Activated T-cell treated with anti-CD3 and anti-CD28 coated beads, Interleukin-2, amount 50 U/mL, for 24 hours (primary cell): ENCODE measurements around the gene SMPX.
"Not testable (repeated sequence)": the region's sequence is repeated elsewhere in the genome, so short reads cannot be mapped to it uniquely, and the experiment has no call there.

Source experiments
- DNase-seq: peaks from one replicate; pipeline ENCODE4 v3.0.0-alpha.2; 2020
- H3K27ac Mint-ChIP-seq: 2 replicates; pipeline ENCODE4 v1.8.0; 2020; ENCODE audit warnings: mild to moderate bottlenecking, mixed read lengths
- H3K27me3 Mint-ChIP-seq: 2 replicates; pipeline ENCODE4 v1.8.0; 2020; ENCODE audit warnings: mixed read lengths
- H3K36me3 Mint-ChIP-seq: 2 replicates; pipeline ENCODE4 v1.8.0; 2020; ENCODE audit warnings: low read depth, mixed read lengths
- H3K4me1 Mint-ChIP-seq: 2 replicates; pipeline ENCODE4 v1.8.0; 2020; ENCODE audit warnings: low read depth, mixed read lengths
- H3K4me3 Mint-ChIP-seq: 2 replicates; pipeline ENCODE4 v1.8.0; 2020; ENCODE audit warnings: mild to moderate bottlenecking, moderate library complexity, mixed read lengths
- H3K9me3 Mint-ChIP-seq: 2 replicates; pipeline ENCODE4 v1.8.0; 2020; ENCODE audit warnings: mixed read lengths

Gene SMPX

GRCh38 chrX:21757960-21758359 lies at the start of gene SMPX:
Gene SMPX, minus strand, starts transcription at chrX:21758116. Its CDS starts 3,826 bp downstream, at chrX:21754290.
- H3K9me3 Mint-ChIP-seq: no peaks in the 10 kb centered on the region
- H3K4me1 Mint-ChIP-seq: no peaks in the 10 kb centered on the region
- no peak within 1 kb of the TSS for H3K4me3 Mint-ChIP-seq
- no peaks in the 10 kb centered on the region for H3K36me3 Mint-ChIP-seq
- H3K27me3 Mint-ChIP-seq: peaks cover 32% of the 10 kb centered on the region
- no peak for DNase-seq
- no peak within 1 kb of the TSS for H3K27ac Mint-ChIP-seq

- Mint-ChIP-seq H3K27ac (no peak overlapping the region), H3K27me3 (peaks cover 18% of the 10 kb centered on the region), H3K9me3 (peaks cover 2% of the 10 kb centered on the region), H3K4me3 (no peak overlapping the region), H3K4me1 (peaks cover 4% of the 10 kb centered on the region), H3K36me3 (no peaks in the 10 kb centered on the region)
- DNase-seq: no peak
Measured at GRCh38 chrX:21806691-21807090, 48.8 kb upstream of the SMPX start.

- Mint-ChIP-seq H3K9me3 (no peaks in the 10 kb centered on the region), H3K4me3 (no peak overlapping the region), H3K4me1 (peaks cover 4% of the 10 kb centered on the region), H3K27ac (no peak overlapping the region), H3K27me3 (peaks cover 19% of the 10 kb centered on the region), H3K36me3 (no peaks in the 10 kb centered on the region)
- no peak for DNase-seq
Measured at GRCh38 chrX:21802839-21803238, 44.9 kb upstream of the SMPX start.

GRCh38 chrX:21802054-21802670 lies 44.2 kb upstream of the SMPX start:
- no peaks in the 10 kb centered on the region for H3K36me3 Mint-ChIP-seq
- no peak overlapping the region for H3K27ac Mint-ChIP-seq
- peaks cover 4% of the 10 kb centered on the region for H3K4me1 Mint-ChIP-seq
- no peak overlapping the region for H3K4me3 Mint-ChIP-seq
- no peaks in the 10 kb centered on the region for H3K9me3 Mint-ChIP-seq
- H3K27me3 Mint-ChIP-seq: peaks cover 13% of the 10 kb centered on the region
- no peak for DNase-seq

GRCh38 chrX:21800344-21800770 lies 42.4 kb upstream of the SMPX start:
- DNase-seq: no peak
- H3K4me1 Mint-ChIP-seq: no peaks in the 10 kb centered on the region

GRCh38 chrX:21799767-21800166 lies 41.9 kb upstream of the SMPX start:
- Mint-ChIP-seq H3K9me3 (no peaks in the 10 kb centered on the region), H3K27ac (no peak overlapping the region), H3K4me3 (no peak overlapping the region), H3K4me1 (no peaks in the 10 kb centered on the region), H3K36me3 (no peaks in the 10 kb centered on the region), H3K27me3 (peaks cover 17% of the 10 kb centered on the region)
- no peak for DNase-seq

More at GRCh38 chrX:21800344-21800770, 42.4 kb upstream of the SMPX start:
- Mint-ChIP-seq H3K27ac (no peak overlapping the region), H3K9me3 (no peaks in the 10 kb centered on the region), H3K36me3 (no peaks in the 10 kb centered on the region), H3K27me3 (peaks cover 13% of the 10 kb centered on the region), H3K4me3 (no peak overlapping the region)

GRCh38 chrX:21798677-21799219 lies 40.8 kb upstream of the SMPX start:
- Mint-ChIP-seq H3K27me3 (peaks cover 17% of the 10 kb centered on the region), H3K9me3 (no peaks in the 10 kb centered on the region), H3K27ac (no peak overlapping the region), H3K36me3 (no peaks in the 10 kb centered on the region), H3K4me1 (no peaks in the 10 kb centered on the region), H3K4me3 (no peak overlapping the region)
- DNase-seq: no peak

- DNase-seq: no peak
- H3K27me3 Mint-ChIP-seq: peaks cover 16% of the 10 kb centered on the region
- no peaks in the 10 kb centered on the region for H3K9me3 Mint-ChIP-seq
- no peaks in the 10 kb centered on the region for H3K36me3 Mint-ChIP-seq
- no peak overlapping the region for H3K4me3 Mint-ChIP-seq
- no peaks in the 10 kb centered on the region for H3K4me1 Mint-ChIP-seq
- H3K27ac Mint-ChIP-seq: no peak overlapping the region
Measured at GRCh38 chrX:21781976-21782375, 24.1 kb upstream of the SMPX start.

- Mint-ChIP-seq H3K27me3 (peaks cover 12% of the 10 kb centered on the region), H3K4me3 (no peak overlapping the region), H3K27ac (no peak overlapping the region), H3K36me3 (no peaks in the 10 kb centered on the region), H3K4me1 (no peaks in the 10 kb centered on the region), H3K9me3 (no peaks in the 10 kb centered on the region)
- no peak for DNase-seq
Measured at GRCh38 chrX:21781525-21781924, 23.6 kb upstream of the SMPX start.

- H3K36me3 Mint-ChIP-seq: no peaks in the 10 kb centered on the region
- H3K4me3 Mint-ChIP-seq: no peak overlapping the region
- H3K9me3 Mint-ChIP-seq: no peaks in the 10 kb centered on the region
- no peak overlapping the region for H3K27ac Mint-ChIP-seq
- no peaks in the 10 kb centered on the region for H3K4me1 Mint-ChIP-seq
- no peak for DNase-seq
- peaks cover 3% of the 10 kb centered on the region for H3K27me3 Mint-ChIP-seq
Measured at GRCh38 chrX:21779095-21779494, 21.2 kb upstream of the SMPX start.

GRCh38 chrX:21778236-21778635 lies 20.3 kb upstream of the SMPX start:
- H3K27me3 Mint-ChIP-seq: no peaks in the 10 kb centered on the region
- DNase-seq: no peak
- H3K9me3 Mint-ChIP-seq: no peaks in the 10 kb centered on the region
- H3K4me1 Mint-ChIP-seq: peaks cover 3% of the 10 kb centered on the region
- no peak overlapping the region for H3K27ac Mint-ChIP-seq
- H3K36me3 Mint-ChIP-seq: no peaks in the 10 kb centered on the region
- no peak overlapping the region for H3K4me3 Mint-ChIP-seq

GRCh38 chrX:21775128-21775527 lies 17.2 kb upstream of the SMPX start:
- not testable (repeated sequence) for H3K4me3 Mint-ChIP-seq, DNase-seq, H3K36me3 Mint-ChIP-seq, H3K27ac Mint-ChIP-seq, H3K9me3 Mint-ChIP-seq
- Mint-ChIP-seq H3K27me3 (peaks cover 14% of the 10 kb centered on the region), H3K4me1 (peaks cover 20% of the 10 kb centered on the region)

GRCh38 chrX:21773036-21773435 lies 15.1 kb upstream of the SMPX start:
- DNase-seq, H3K27ac Mint-ChIP-seq, H3K36me3 Mint-ChIP-seq, H3K9me3 Mint-ChIP-seq, H3K4me3 Mint-ChIP-seq: not testable (repeated sequence)
- peaks cover 23% of the 10 kb centered on the region for H3K27me3 Mint-ChIP-seq
- peaks cover 20% of the 10 kb centered on the region for H3K4me1 Mint-ChIP-seq

- Mint-ChIP-seq H3K36me3 (no peaks in the 10 kb centered on the region), H3K4me1 (peaks cover 20% of the 10 kb centered on the region), H3K9me3 (no peaks in the 10 kb centered on the region), H3K27ac (no peak overlapping the region), H3K4me3 (no peak overlapping the region), H3K27me3 (peaks cover 35% of the 10 kb centered on the region)
- DNase-seq: no peak
Measured at GRCh38 chrX:21770631-21771321, 12.9 kb upstream of the SMPX start.

- Mint-ChIP-seq H3K27me3 (peaks cover 43% of the 10 kb centered on the region), H3K36me3 (no peaks in the 10 kb centered on the region), H3K9me3 (no peaks in the 10 kb centered on the region), H3K4me1 (peaks cover 1% of the 10 kb centered on the region), H3K27ac (no peak overlapping the region), H3K4me3 (no peak overlapping the region)
- DNase-seq: no peak
Measured at GRCh38 chrX:21766101-21766500, 8.2 kb upstream of the SMPX start.
